ENCODE measurements around the gene PRX. TPM values are rescaled to one million over a fixed set of nuclear protein-coding genes. Genes with fewer than 3 reads are reported as not detected.
"Not testable (repeated sequence)": the region's sequence is repeated elsewhere in the genome, so short reads cannot be mapped to it uniquely, and the experiment has no call there.

Gene PRX
- total and polyA plus RNA-seq, 9 of the 15 experiments (the other 6 are each of a cell fraction or from before 2014, with no cell fraction given): 0.65 to 3.5 (median 1.7) TPM; not detected in 2

DNA sequence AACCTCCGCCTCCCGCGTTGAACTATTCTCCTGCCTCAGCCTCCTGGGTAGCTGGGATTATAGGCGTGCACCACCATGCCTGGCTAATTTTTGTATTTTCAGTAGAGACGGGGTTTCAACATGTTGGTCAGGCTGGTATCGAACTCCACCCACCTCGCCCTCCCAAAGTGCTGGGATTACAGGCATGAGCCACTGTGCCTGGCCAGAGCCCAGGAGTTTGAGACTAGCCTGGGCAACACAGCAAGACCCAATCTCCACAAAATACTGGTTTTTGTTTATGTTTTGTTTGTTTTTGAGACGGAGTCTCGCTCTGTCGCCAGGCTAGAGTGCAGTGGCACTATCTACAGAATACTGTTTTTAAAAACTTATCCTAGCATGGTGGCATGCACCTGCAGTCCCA is 17.1 kb upstream of the PRX start:
- H4K20me1 ChIP-seq (replicated peaks; ENCODE audit: control insufficient read depth, insufficient read depth, low read length); H3K27me3 ChIP-seq (ENCODE audit: control insufficient read depth in 2 of 2, insufficient read depth in 2 of 2, low read length in 2 of 2); DNase-seq (ENCODE audit: extremely low read depth in 1 of 4, low spot score in 3 of 4); H3K4me2 ChIP-seq (ENCODE audit: insufficient read depth, low read length); H3K9me1 ChIP-seq (ENCODE audit: control insufficient read depth, insufficient read depth, low read length); H3K9me3 ChIP-seq (replicated peaks; ENCODE audit: control insufficient read depth, insufficient read depth, low read depth, low read length); H3K4me3 ChIP-seq; ATAC-seq; CTCF ChIA-PET (ENCODE audit: low intra/inter-chr PET ratio); H3K9ac ChIP-seq (ENCODE audit: insufficient read depth in 1 of 2, low read depth in 2 of 2, low read length in 2 of 2); FAIRE-seq; H3K27ac ChIP-seq (ENCODE audit: extremely low read depth, low read depth, low read length); intact Hi-C loops (cut with micrococcal nuclease); in situ Hi-C loops (cut with MboI); H2AFZ ChIP-seq (ENCODE audit: low read depth, low read length); POLR2A ChIA-PET; H3K79me2 ChIP-seq (ENCODE audit: control insufficient read depth, insufficient read depth, low read length); H3K36me3 ChIP-seq (ENCODE audit: control insufficient read depth, insufficient read depth, low read length); BruUV-seq (replicated peaks): not testable (repeated sequence)
- peaks cover 10 to 40% of the 10 kb centered on the region in 2 experiments; a peak in 4 of 5 replicates for H3K4me1 ChIP-seq (replicated peaks in 1 of 2; ENCODE audit: control insufficient read depth in 2 of 2, insufficient read depth in 2 of 2, low read length in 2 of 2)
- WGBS (ENCODE audit: insufficient coverage, low coverage, missing lambda C conversion rate): 94% methylated on average over 10 of the region's 10 CpGs
- 0 out of 2 replicates have a peak, but pooled peaks have one; percentile 45 for TF ChIP-seq ZNF121 (CRISPR knock-in tag; conservative IDR thresholded peaks at IDR 0.05)

DNA sequence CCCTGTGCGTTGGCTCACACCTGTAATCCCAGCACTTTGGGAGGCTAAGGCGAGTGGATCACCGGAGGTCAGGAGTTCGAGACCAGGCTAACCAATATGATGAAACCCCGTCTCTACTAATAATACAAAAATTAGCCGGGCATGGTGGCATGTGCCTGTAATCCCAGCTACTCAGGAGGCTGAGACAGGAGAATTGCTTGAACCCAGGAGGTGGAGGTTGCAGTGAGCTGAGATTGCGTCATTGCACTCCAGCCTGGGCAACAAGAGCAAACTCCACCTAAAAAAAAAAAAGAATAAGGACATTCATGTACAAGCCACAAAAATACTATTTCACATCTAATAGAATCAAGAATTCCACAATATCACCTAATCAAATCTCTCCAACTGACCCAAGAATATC is 15.0 kb upstream of the PRX start:
- H3K4me3 ChIP-seq; DNase-seq (ENCODE audit: extremely low read depth in 1 of 4, low spot score in 3 of 4); H2AFZ ChIP-seq (ENCODE audit: low read depth, low read length); ATAC-seq; H3K36me3 ChIP-seq (ENCODE audit: control insufficient read depth, insufficient read depth, low read length); H4K20me1 ChIP-seq (replicated peaks; ENCODE audit: control insufficient read depth, insufficient read depth, low read length); H3K4me2 ChIP-seq (ENCODE audit: insufficient read depth, low read length); H3K9me1 ChIP-seq (ENCODE audit: control insufficient read depth, insufficient read depth, low read length); H3K27ac ChIP-seq (ENCODE audit: extremely low read depth, low read depth, low read length); H3K9me3 ChIP-seq (replicated peaks; ENCODE audit: control insufficient read depth, insufficient read depth, low read depth, low read length); CTCF ChIA-PET (ENCODE audit: low intra/inter-chr PET ratio); in situ Hi-C loops (cut with MboI); H3K27me3 ChIP-seq (ENCODE audit: control insufficient read depth in 2 of 2, insufficient read depth in 2 of 2, low read length in 2 of 2); H3K9ac ChIP-seq (ENCODE audit: insufficient read depth in 1 of 2, low read depth in 2 of 2, low read length in 2 of 2); BruUV-seq (replicated peaks); intact Hi-C loops (cut with micrococcal nuclease); FAIRE-seq; TF ChIP-seq ATF3 (CRISPR knock-in tag; conservative IDR thresholded peaks at IDR 0.05): not testable (repeated sequence)
- H3K4me1 ChIP-seq (replicated peaks in 1 of 2; ENCODE audit: control insufficient read depth in 2 of 2, insufficient read depth in 2 of 2, low read length in 2 of 2): peaks cover 3 to 26% of the 10 kb centered on the region in 2 experiments; a peak in 4 of 5 replicates
- TF ChIP-seq CEBPB (tag; IDR thresholded peaks at IDR 0.05): peak; percentile 71
- TF ChIP-seq CEBPG (CRISPR knock-in tag; IDR thresholded peaks at IDR 0.05): peak; percentile 48; the same call in 1 of the 2 replicates
- TF ChIP-seq CEBPG (tag; conservative IDR thresholded peaks at IDR 0.05 in 1 of 2, IDR thresholded peaks at IDR 0.05 in 1 of 2): peak in 1 of 2 experiments; percentile 48; a peak in 1 of 4 replicates
- 0 out of 2 replicates have a peak, but pooled peaks have one; percentile 31 for TF ChIP-seq ATF3 (IDR thresholded peaks at IDR 0.05)
- H3K79me2 ChIP-seq (ENCODE audit: control insufficient read depth, insufficient read depth, low read length): peaks cover 27% of the 10 kb centered on the region
- POLR2A ChIA-PET: interaction anchor here (0.6 to 2.6 kb wide), 2 partner anchors 15 to 780 kb away, joined by 3 to 25 read pairs; partner anchors contain the start of gene SERTAD3
- 87% methylated on average over 7 of the region's 7 CpGs for WGBS (ENCODE audit: insufficient coverage, low coverage, missing lambda C conversion rate)
